WTC11 (cell line): Measurements from ENCODE around the gene APOBEC3G. TPM values are rescaled to one million over a fixed set of nuclear protein-coding genes. Genes with fewer than 3 reads are reported as not detected.

Experiments used
- ATAC-seq: fragments of 200-7000 bp; cut with Tn5 transposase; 2 replicates; pipeline ENCODE4 v1.10.0; 2021; ENCODE audit warnings: mild to moderate bottlenecking, moderate library complexity
- CTCF ChIA-PET: fragments of 300-600 bp; sonication (Branson Sonifier 250); formaldehyde crosslinking; loops from one replicate; lab custom pipeline; 2021; ENCODE audit warnings: antibody characterized with exemption; lab: Charles Lee
- POLR2A ChIA-PET: fragments of 350-600 bp; sonication (Branson Sonifier 250); formaldehyde crosslinking; loops from one replicate; lab custom pipeline; 2021; ENCODE audit warnings: antibody characterized with exemption; lab: Charles Lee
- DNase-seq: peaks from one replicate; pipeline ENCODE4 v3.0.0; 2021; ENCODE audit warnings: low spot score
- H3K27ac Mint-ChIP-seq: 2 replicates; pipeline ENCODE4 v1.8.0; 2021; ENCODE audit warnings: mixed read lengths
- H3K27me3 Mint-ChIP-seq: 2 replicates; pipeline ENCODE4 v1.8.0; 2021; ENCODE audit warnings: low read depth, mild to moderate bottlenecking, moderate library complexity, mixed read lengths
- H3K36me3 Mint-ChIP-seq: 2 replicates; pipeline ENCODE4 v1.8.0; 2021; ENCODE audit warnings: mixed read lengths
- H3K4me1 Mint-ChIP-seq: 2 replicates; pipeline ENCODE4 v1.8.0; 2022; ENCODE audit warnings: mixed read lengths
- H3K4me3 Mint-ChIP-seq: 2 replicates; pipeline ENCODE4 v1.8.0; 2021; ENCODE audit warnings: mild to moderate bottlenecking, moderate library complexity, mixed read lengths
- H3K9me3 Mint-ChIP-seq: 2 replicates; pipeline ENCODE4 v1.8.0; 2021; ENCODE audit warnings: mixed read lengths
- CREM ChIP-seq: sonication (generic); formaldehyde crosslinking; IDR thresholded peaks from 2 replicates; pipeline ENCODE4 v1.8.1; 2022; ENCODE audit warnings: mild to moderate bottlenecking, missing genetic modification reagents, moderate library complexity
- MYBL2 ChIP-seq: sonication (generic); formaldehyde crosslinking; IDR thresholded peaks from 2 replicates; pipeline ENCODE4 v1.8.1; 2023; ENCODE audit warnings: mild to moderate bottlenecking, moderate library complexity, missing genetic modification reagents
- RELA ChIP-seq: sonication (generic); formaldehyde crosslinking; IDR thresholded peaks from 2 replicates; pipeline ENCODE4 v1.8.1; 2022; ENCODE audit warnings: missing genetic modification reagents, mild to moderate bottlenecking, borderline replicate concordance
- RORB ChIP-seq: fragments of 250-450 bp; sonication (Bioruptor Pico); IDR thresholded peaks from 2 replicates; pipeline ENCODE4 v1.9.0; 2021; ENCODE audit warnings: mild to moderate bottlenecking
- SOX15 ChIP-seq: fragments of 250-450 bp; sonication (Bioruptor Pico); IDR thresholded peaks from 2 replicates; pipeline ENCODE4 v1.9.0; 2021; ENCODE audit warnings: mild to moderate bottlenecking
- ZNF396 ChIP-seq: fragments of 250-450 bp; sonication (Bioruptor Pico); IDR thresholded peaks from 2 replicates; pipeline ENCODE4 v1.8.0; 2021; ENCODE audit warnings: mild to moderate bottlenecking, moderate library complexity, borderline replicate concordance
- ZNF416 ChIP-seq: fragments of 250-450 bp; sonication (Bioruptor Pico); IDR thresholded peaks from 2 replicates; pipeline ENCODE4 v1.9.0; 2021; ENCODE audit warnings: mild to moderate bottlenecking, inconsistent platforms
- total RNA-seq: library from RNA; stranded (reverse); gene quantifications from 3 replicates; pipeline ENCODE4 v1.2.3, GENCODE V29; 2021
- TF ChIP-seq, protein P1 (sequence below): sonication (generic); formaldehyde crosslinking; IDR thresholded peaks from 2 replicates; pipeline ENCODE4 v1.8.0; 2023; ENCODE audit warnings: mild to moderate bottlenecking, missing genetic modification reagents
- TF ChIP-seq, protein P2 (sequence below): sonication (generic); formaldehyde crosslinking; IDR thresholded peaks from 2 replicates; pipeline ENCODE4 v1.8.1; 2022; ENCODE audit warnings: low read depth, mild to moderate bottlenecking, moderate library complexity, missing genetic modification reagents, borderline replicate concordance
- TF ChIP-seq, protein P3 (sequence below): sonication (generic); formaldehyde crosslinking; conservative IDR thresholded peaks from 2 replicates; pipeline ENCODE4 v1.8.1; 2022; ENCODE audit warnings: mild to moderate bottlenecking, missing genetic modification reagents
- TF ChIP-seq, protein P4 (sequence below): fragments of 200-600 bp; IDR thresholded peaks from 2 replicates; pipeline ENCODE4 v1.8.0; 2022; ENCODE audit warnings: antibody characterized with exemption

The APOBEC3G gene
- total RNA-seq, 1 experiment from 2014 or later, result 1.8 TPM

DNA sequence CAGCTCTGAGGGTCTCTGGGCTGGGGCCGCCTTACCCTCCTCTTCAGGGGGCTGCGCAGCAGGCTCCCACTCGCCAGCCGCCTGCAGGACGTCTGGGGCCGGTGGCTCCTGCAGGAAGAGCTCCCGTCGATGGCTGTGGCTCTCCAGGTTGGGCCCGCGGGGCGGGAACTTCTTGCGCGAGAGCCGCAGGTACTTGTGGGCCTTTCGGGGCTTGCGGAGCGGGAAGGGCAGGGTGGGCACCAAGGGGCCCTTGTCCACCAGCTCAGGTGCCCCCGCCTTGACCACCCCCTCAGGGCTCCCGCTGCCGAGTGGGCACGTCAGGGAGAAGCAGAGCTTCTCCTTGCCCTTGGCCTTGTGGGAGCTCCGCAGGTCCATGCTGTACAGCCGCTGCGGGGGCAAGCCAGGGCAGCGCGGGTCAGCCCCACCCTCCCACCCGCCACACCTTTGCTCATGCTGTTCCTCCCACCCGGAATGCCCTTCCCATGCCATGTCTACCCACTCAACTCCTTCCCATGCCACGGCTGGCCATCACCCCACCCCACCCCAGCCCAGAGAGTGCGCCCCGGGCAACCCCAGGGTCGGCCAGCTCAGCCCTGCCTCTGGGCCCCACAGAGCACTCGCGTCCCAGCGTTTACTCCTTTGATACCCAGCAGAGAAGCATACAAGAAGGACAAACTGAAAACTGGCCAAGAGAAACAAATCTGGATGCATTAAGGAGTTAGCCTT lies 57.5 kb downstream of the APOBEC3G start:
- Mint-ChIP-seq H3K9me3 (no peaks in the 10 kb centered on the region), H3K27ac (peak overlapping the region; percentile 79), H3K27me3 (no peaks in the 10 kb centered on the region; the same call in 1 of the 2 replicates), H3K4me1 (peaks cover 31% of the 10 kb centered on the region), H3K4me3 (no peak overlapping the region), H3K36me3 (no peaks in the 10 kb centered on the region)
- ATAC-seq (no peak), DNase-seq (no peak)
- CTCF ChIA-PET, result interaction anchor here (0.7 to 4.4 kb wide), 36 partner anchors 8 to 380 kb away, joined by 3 to 54 read pairs (median 6); partner anchors contain the start of genes CBX7 and RPL3
- POLR2A ChIA-PET, result no interaction called here
- TF ChIP-seq RELA (CRISPR knock-in tag), result no peak
- TF ChIP-seq, protein P1, sequence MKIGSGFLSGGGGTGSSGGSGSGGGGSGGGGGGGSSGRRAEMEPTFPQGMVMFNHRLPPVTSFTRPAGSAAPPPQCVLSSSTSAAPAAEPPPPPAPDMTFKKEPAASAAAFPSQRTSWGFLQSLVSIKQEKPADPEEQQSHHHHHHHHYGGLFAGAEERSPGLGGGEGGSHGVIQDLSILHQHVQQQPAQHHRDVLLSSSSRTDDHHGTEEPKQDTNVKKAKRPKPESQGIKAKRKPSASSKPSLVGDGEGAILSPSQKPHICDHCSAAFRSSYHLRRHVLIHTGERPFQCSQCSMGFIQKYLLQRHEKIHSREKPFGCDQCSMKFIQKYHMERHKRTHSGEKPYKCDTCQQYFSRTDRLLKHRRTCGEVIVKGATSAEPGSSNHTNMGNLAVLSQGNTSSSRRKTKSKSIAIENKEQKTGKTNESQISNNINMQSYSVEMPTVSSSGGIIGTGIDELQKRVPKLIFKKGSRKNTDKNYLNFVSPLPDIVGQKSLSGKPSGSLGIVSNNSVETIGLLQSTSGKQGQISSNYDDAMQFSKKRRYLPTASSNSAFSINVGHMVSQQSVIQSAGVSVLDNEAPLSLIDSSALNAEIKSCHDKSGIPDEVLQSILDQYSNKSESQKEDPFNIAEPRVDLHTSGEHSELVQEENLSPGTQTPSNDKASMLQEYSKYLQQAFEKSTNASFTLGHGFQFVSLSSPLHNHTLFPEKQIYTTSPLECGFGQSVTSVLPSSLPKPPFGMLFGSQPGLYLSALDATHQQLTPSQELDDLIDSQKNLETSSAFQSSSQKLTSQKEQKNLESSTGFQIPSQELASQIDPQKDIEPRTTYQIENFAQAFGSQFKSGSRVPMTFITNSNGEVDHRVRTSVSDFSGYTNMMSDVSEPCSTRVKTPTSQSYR (CRISPR knock-in tag), result no peak
- TF ChIP-seq SOX15 (CRISPR knock-in tag), result no peak
- TF ChIP-seq MYBL2 (CRISPR knock-in tag), result no peak
- TF ChIP-seq, protein P2, sequence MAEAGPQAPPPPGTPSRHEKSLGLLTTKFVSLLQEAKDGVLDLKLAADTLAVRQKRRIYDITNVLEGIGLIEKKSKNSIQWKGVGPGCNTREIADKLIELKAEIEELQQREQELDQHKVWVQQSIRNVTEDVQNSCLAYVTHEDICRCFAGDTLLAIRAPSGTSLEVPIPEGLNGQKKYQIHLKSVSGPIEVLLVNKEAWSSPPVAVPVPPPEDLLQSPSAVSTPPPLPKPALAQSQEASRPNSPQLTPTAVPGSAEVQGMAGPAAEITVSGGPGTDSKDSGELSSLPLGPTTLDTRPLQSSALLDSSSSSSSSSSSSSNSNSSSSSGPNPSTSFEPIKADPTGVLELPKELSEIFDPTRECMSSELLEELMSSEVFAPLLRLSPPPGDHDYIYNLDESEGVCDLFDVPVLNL (CRISPR knock-in tag), result no peak
- TF ChIP-seq ZNF416 (CRISPR knock-in tag), result no peak

DNA sequence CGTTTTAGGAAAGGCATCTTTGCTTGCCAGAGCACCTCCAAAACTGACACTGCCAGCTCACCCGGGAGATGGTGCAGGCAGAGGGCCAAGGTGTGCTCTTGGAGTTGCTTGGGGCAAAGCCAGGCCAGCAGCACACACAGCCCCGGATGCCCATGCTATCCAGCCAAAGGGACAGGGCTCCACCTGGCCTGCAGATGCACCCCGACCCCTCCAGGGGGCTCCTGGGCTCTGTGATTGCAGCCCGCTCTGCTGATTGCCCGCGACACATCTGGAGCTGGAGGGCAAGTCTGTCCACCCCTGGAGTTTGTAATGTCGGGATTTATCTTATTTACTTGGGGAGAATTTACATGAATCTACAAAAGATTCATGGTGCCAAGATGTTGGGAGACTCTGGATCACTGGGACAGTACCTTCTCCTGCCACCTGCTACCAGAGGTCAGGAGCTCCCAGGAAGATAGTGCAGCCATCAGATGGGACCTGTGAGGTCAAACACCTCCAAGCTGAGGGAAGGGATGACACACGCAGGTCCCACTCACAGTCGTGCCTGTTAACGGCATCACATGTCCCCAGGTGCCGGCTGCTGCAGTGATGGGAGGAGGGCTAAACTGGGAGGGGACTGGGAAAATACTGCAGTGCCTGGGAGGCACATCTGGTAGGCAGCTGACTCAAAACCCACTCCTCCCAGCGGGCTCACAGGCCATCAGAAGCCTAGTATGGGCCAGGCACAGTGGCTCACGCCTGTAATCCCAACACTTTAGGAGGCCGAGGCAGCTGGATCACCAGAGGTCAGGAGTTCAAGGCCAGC lies 58.2 kb downstream of the APOBEC3G start:
- peak overlapping the region; percentile 79 for H3K27ac Mint-ChIP-seq
- no peak for TF ChIP-seq CREM (CRISPR knock-in tag)
- no peak for TF ChIP-seq RORB (CRISPR knock-in tag)
- no peak for TF ChIP-seq ZNF396
- TF ChIP-seq, protein P2 (CRISPR knock-in tag), result no peak
- TF ChIP-seq, protein P3, sequence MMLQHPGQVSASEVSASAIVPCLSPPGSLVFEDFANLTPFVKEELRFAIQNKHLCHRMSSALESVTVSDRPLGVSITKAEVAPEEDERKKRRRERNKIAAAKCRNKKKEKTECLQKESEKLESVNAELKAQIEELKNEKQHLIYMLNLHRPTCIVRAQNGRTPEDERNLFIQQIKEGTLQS (CRISPR knock-in tag), result no peak
- TF ChIP-seq, protein P4, sequence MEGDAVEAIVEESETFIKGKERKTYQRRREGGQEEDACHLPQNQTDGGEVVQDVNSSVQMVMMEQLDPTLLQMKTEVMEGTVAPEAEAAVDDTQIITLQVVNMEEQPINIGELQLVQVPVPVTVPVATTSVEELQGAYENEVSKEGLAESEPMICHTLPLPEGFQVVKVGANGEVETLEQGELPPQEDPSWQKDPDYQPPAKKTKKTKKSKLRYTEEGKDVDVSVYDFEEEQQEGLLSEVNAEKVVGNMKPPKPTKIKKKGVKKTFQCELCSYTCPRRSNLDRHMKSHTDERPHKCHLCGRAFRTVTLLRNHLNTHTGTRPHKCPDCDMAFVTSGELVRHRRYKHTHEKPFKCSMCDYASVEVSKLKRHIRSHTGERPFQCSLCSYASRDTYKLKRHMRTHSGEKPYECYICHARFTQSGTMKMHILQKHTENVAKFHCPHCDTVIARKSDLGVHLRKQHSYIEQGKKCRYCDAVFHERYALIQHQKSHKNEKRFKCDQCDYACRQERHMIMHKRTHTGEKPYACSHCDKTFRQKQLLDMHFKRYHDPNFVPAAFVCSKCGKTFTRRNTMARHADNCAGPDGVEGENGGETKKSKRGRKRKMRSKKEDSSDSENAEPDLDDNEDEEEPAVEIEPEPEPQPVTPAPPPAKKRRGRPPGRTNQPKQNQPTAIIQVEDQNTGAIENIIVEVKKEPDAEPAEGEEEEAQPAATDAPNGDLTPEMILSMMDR, result peak; percentile 67
- TF ChIP-seq, all 79 proteins: peak for 1
- Mint-ChIP-seq H3K4me1 (peaks cover 28% of the 10 kb centered on the region), H3K4me3 (no peak overlapping the region), H3K27me3 (no peaks in the 10 kb centered on the region; the same call in 1 of the 2 replicates), H3K36me3 (no peaks in the 10 kb centered on the region), H3K9me3 (no peaks in the 10 kb centered on the region)
- DNase-seq (peak; percentile 90), ATAC-seq (peak; percentile 94)
- CTCF ChIA-PET, result interaction anchor here (0.5 to 4.4 kb wide), 60 partner anchors 9 to 394 kb away, joined by 3 to 54 read pairs (median 5); partner anchors contain the start of genes CBX7, PDGFB and RPL3
- POLR2A ChIA-PET, result interaction anchor here (0.7 kb wide), 1 partner anchor 9 kb away, joined by 3 read pairs; no protein-coding TSS in a partner anchor
